Measurements from ENCODE around the gene CACNA1I. TPM values are rescaled to one million over a fixed set of nuclear protein-coding genes. Genes with fewer than 3 reads are reported as not detected.

CACNA1I gene
- total RNA-seq, 2 experiments from 2014 or later = 0.07 to 0.09 TPM

DNA sequence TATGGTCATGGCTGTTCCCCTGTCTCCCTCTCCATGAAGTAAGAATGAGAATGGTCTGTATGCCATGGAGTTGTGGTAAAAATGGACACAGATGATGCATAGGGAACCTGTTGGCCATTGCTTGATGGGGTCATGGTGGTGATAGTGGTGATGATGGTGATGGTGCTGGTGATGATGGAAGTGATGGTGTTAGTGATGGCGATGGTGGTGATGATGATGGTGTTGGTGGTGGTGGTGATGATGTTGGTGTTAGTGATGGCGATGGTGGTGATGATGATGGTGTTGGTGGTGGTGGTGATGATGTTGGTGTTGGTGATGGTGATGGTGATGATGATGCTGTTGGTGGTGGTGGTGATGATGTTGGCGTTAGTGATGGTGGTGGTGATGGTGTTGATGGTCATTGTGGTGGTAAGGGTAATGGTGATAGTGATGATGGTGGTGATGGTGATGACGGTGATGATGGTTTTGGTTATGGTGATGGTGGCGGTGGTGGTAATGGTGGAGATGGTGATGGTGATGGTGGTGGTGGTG, 5.1 kb upstream of the CACNA1I start:
- ATAC-seq = no peak
- Mint-ChIP-seq H3K9me3 (peaks cover 8% of the 10 kb centered on the region), H3K4me3 (no peak overlapping the region), H3K27me3 (no peaks in the 10 kb centered on the region), H3K36me3 (ENCODE audit: low read depth) (no peaks in the 10 kb centered on the region), H3K4me1 (ENCODE audit: low read depth) (peaks cover 13% of the 10 kb centered on the region), H3K27ac (no peak overlapping the region)
- DNase-seq = no peak
- intact Hi-C loops (cut with micrococcal nuclease) = no loop called here
- ChIA-PET POLR2A (no interaction called here), CTCF (no interaction called here)
- TF ChIP-seq, protein P1, sequence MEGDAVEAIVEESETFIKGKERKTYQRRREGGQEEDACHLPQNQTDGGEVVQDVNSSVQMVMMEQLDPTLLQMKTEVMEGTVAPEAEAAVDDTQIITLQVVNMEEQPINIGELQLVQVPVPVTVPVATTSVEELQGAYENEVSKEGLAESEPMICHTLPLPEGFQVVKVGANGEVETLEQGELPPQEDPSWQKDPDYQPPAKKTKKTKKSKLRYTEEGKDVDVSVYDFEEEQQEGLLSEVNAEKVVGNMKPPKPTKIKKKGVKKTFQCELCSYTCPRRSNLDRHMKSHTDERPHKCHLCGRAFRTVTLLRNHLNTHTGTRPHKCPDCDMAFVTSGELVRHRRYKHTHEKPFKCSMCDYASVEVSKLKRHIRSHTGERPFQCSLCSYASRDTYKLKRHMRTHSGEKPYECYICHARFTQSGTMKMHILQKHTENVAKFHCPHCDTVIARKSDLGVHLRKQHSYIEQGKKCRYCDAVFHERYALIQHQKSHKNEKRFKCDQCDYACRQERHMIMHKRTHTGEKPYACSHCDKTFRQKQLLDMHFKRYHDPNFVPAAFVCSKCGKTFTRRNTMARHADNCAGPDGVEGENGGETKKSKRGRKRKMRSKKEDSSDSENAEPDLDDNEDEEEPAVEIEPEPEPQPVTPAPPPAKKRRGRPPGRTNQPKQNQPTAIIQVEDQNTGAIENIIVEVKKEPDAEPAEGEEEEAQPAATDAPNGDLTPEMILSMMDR (IDR thresholded peaks at IDR 0.05) = no peak

DNA sequence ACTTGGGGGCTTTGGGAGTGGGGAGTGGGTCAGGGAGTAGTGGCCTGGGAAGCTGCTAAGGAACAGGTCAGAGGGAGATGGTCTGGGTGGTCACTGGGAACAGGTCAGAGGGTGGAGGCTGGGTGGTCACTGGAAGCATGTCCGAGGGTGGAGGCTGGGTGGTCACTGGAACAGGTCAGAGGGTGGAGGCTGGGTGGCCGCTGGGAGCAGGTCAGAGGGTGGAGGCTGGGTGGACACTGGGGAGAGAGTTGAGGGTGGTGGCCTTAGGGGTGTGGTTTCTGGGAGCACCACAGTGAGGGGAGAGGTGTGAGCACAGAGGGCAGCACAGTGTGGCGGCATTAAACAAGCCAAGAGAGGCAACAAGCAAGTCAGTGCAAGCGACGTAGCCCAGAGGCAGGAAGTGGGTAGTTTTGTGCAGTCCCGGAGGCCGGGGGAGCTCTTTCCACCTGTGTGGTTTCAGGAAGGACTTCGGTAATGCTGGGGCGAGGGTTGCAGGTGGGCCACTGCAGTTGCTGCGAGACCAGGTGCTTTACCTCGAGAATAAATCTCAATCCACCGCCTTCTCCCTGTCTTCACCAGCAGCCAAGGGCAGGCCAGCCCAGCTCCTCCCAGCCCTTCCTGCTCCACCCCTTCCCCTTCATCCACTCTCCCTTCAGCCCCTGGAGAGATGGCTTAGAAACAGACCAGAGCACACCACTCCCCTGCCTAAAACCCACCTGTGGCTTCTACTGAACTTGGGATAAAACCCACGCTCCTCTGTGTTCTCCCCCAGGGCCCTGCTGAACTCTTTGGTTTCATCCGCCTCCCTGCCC, 3.2 kb upstream of the CACNA1I start:
- Mint-ChIP-seq H3K9me3 (peaks cover 8% of the 10 kb centered on the region), H3K36me3 (ENCODE audit: low read depth) (no peaks in the 10 kb centered on the region), H3K27me3 (no peaks in the 10 kb centered on the region), H3K27ac (no peak overlapping the region), H3K4me1 (ENCODE audit: low read depth) (peaks cover 13% of the 10 kb centered on the region), H3K4me3 (no peak overlapping the region)
- DNase-seq (peak; percentile 66), ATAC-seq (peak; percentile 93)
- TF ChIP-seq, protein P1 (IDR thresholded peaks at IDR 0.05) = no peak
- ChIA-PET CTCF (interaction anchor here (0.8 kb wide), 1 partner anchor 32 kb away, joined by 3 read pairs; no protein-coding TSS in a partner anchor), POLR2A (interaction anchor here (0.6 kb wide), 1 partner anchor 65 kb away, joined by 3 read pairs; the partner anchor contains the start of gene MIEF1)
- intact Hi-C loops (cut with micrococcal nuclease) = no loop called here

DNA sequence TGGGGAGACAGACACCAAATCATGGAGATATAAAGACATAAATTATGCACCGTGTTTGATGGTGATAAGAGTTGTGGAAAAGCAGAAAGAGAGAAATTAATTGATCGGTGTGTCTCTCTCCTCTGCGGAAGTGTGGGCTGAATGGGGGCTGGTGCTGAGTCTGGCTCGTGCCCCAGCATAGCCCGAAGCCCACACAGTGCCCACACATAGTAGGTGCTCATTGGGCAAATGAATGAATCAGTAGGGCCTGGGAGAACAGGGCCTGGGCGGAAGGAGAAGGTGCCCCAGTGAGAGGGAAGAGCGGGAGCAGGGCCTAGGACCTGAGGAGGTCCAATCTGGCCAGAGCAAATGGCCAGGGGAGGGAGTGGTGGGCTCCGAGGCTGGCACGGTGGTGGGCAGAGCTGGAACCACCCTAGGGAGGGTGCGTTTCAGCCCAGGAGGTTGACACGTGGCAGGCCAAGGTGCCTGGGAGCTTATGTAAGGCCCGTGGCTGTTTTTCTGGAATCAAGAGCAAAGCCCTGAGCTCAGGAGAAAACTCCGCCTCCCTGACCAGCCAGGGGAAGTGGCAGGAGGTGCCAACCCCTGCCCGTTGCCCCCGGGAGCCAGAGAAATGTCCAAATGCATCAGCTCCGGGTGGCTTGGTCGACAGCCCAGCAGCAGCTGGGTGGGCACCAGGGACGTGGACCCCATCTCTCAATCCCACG, 2.1 kb upstream of the CACNA1I start:
- CTCF ChIA-PET = no interaction called here
- Mint-ChIP-seq H3K4me3 (no peak overlapping the region), H3K9me3 (peaks cover 8% of the 10 kb centered on the region), H3K27ac (no peak overlapping the region), H3K4me1 (ENCODE audit: low read depth) (peaks cover 13% of the 10 kb centered on the region), H3K36me3 (ENCODE audit: low read depth) (no peaks in the 10 kb centered on the region), H3K27me3 (no peaks in the 10 kb centered on the region)
- DNase-seq = no peak
- POLR2A ChIA-PET = no interaction called here
- intact Hi-C loops (cut with micrococcal nuclease) = no loop called here
- TF ChIP-seq, protein P1 (IDR thresholded peaks at IDR 0.05) = no peak
- ATAC-seq = no peak

DNA sequence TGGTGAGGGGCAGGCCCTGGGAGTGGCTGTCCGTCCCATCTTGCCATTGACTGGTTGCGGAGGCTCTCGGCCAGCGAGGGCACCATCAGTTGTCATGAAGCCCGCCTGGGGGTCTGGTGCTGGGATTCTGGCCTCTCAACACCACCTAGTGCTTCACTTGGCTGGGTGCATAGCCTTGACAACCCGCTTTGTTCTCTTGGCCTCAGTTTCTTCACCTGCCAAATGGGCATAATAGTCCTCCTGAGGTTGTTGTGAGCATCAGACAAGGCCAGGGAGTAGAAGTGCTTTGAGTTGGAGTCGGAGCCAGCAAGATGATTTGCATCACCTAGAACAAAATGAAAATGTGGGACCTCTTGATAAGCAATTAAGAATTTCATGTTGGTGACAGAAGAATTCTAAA, 1.5 kb upstream of the CACNA1I start:
- Mint-ChIP-seq H3K9me3 (peaks cover 8% of the 10 kb centered on the region), H3K27ac (no peak overlapping the region), H3K27me3 (no peaks in the 10 kb centered on the region), H3K4me3 (no peak overlapping the region), H3K36me3 (ENCODE audit: low read depth) (no peaks in the 10 kb centered on the region), H3K4me1 (ENCODE audit: low read depth) (peaks cover 13% of the 10 kb centered on the region)
- DNase-seq = no peak
- CTCF ChIA-PET = no interaction called here
- intact Hi-C loops (cut with micrococcal nuclease) = no loop called here
- TF ChIP-seq, protein P1 (IDR thresholded peaks at IDR 0.05) = no peak
- POLR2A ChIA-PET = no interaction called here
- ATAC-seq = no peak

DNA sequence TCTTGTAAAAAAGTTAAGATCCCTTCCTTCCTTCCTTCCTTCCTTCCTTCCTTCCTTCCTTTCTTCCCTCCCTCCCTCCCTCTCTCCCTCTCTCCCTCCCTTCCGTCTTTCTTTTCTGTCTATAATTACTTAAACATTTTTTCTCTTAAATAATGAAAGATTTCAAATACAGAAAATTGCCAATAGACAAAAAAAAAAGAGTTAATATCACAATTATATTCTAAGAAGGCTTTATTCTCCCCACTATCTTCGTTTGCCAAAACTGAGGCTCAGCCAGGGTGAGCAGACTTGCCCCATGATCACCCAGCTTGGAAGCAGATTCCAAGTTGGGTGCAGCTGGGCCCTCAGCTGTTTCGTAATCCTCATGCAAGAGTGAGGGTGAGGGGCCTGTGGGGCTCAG, 327 bp upstream of the CACNA1I start:
- no peaks in the 10 kb centered on the region for H3K27me3 Mint-ChIP-seq
- H3K4me3 Mint-ChIP-seq = no peak overlapping the region
- ATAC-seq (no peak), DNase-seq (no peak)
- H3K4me1 Mint-ChIP-seq (ENCODE audit: low read depth) = peaks cover 13% of the 10 kb centered on the region
- peaks cover 8% of the 10 kb centered on the region for H3K9me3 Mint-ChIP-seq
- POLR2A ChIA-PET = no interaction called here
- no peaks in the 10 kb centered on the region for H3K36me3 Mint-ChIP-seq (ENCODE audit: low read depth)
- TF ChIP-seq, protein P1 (IDR thresholded peaks at IDR 0.05) = no peak
- H3K27ac Mint-ChIP-seq = no peak overlapping the region
- intact Hi-C loops (cut with micrococcal nuclease) = no loop called here
- CTCF ChIA-PET = no interaction called here

All from activated CD8-positive, alpha-beta T cell treated with anti-CD3 and anti-CD28 coated beads for 36 hours (primary cell).